HepG2 (cell line): ENCODE measurements around the gene ZNF844. TPM values are rescaled to one million over a fixed set of nuclear protein-coding genes. Genes with fewer than 3 reads are reported as not detected.
"Not testable (repeated sequence)": the region's sequence is repeated elsewhere in the genome, so short reads cannot be mapped to it uniquely, and the experiment has no call there.

Experiments used
- ATAC-seq: fragments of 200-7000 bp; cut with Tn5 transposase; 3 replicates; pipeline ENCODE4 v1.9.1; 2020; ENCODE audit warnings: mild to moderate bottlenecking, moderate library complexity
- BruUV-seq: library from RNA; stranded (reverse); fragments of 400-500 nt; replicated peaks from 2 replicates; lab custom pipeline; 2021; lab: Mats Ljungman, UMichigan
- CTCF ChIA-PET: fragments of 300-600 bp; formaldehyde crosslinking; extraction: SDS; loops from one replicate; lab custom pipeline; 2021; ENCODE audit warnings: low total read pairs, inconsistent platforms, low intra/inter-chr PET ratio; lab: Yijun Ruan, JAX
- POLR2A ChIA-PET: fragments of 350-600 bp; sonication (Branson Sonifier 250); formaldehyde crosslinking; loops from one replicate; lab custom pipeline; 2020; ENCODE audit warnings: antibody characterized with exemption, inconsistent platforms; lab: Yijun Ruan, JAX
- DNase-seq: peaks from one replicate; pipeline ENCODE4 v3.0.0-alpha.2; 2015; ENCODE audit warnings: low spot score
- FAIRE-seq: peaks from 3 replicates; lab custom pipeline; 2011; peaks lifted over from hg19 to GRCh38; lab: Jason Lieb, UNC
- H2AFZ ChIP-seq: one replicate; pipeline ENCODE4 v1.6.1; 2011; ENCODE audit warnings: low read length, inconsistent platforms
- H3K27ac ChIP-seq: fragments of 300-600 bp; 3 replicates; pipeline ENCODE4 v1.8.0; 2011; ENCODE audit warnings: mixed run types, mild to moderate bottlenecking, mixed read lengths, low read length, inconsistent platforms; ENCODE audit not compliant: insufficient read depth; ENCODE audit errors: extremely low read length
- H3K27me3 ChIP-seq, 2 experiments: fragments of 200-600 bp in 1 of 2; 2 replicates in 1 of 2; 3 replicates in 1 of 2; pipeline versions ENCODE4 v1.6.0 to v1.8.0; 2011; ENCODE audit warnings: low read length in 2 of 2, mild to moderate bottlenecking in 2 of 2, moderate library complexity in 2 of 2, inconsistent platforms in 1 of 2; ENCODE audit not compliant: insufficient read depth in 2 of 2, control insufficient read depth in 1 of 2
- H3K36me3 ChIP-seq, 2 experiments: fragments of 200-600 bp in 1 of 2; replicated peaks in 1 of 2; 2 replicates in 1 of 2; 3 replicates in 1 of 2; pipeline versions ENCODE4 v1.5.1 to v1.8.0; 2011; ENCODE audit warnings: low read length in 2 of 2, inconsistent platforms in 1 of 2; ENCODE audit not compliant: insufficient read depth in 2 of 2, control insufficient read depth in 1 of 2
- H3K4me1 ChIP-seq: 2 replicates; pipeline ENCODE4 v1.5.1; 2012; ENCODE audit warnings: low read length, inconsistent platforms; ENCODE audit not compliant: insufficient read depth
- H3K4me2 ChIP-seq: 2 replicates; pipeline ENCODE4 v1.6.0; 2011; ENCODE audit warnings: low read depth, low read length, inconsistent platforms
- H3K4me3 ChIP-seq, 3 experiments: fragments of 200-600 bp in 1 of 3; sonication (generic), shearing (Covaris generic) in 1 of 3; replicated peaks in 1 of 3; 2 replicates each; pipeline ENCODE4 v1.5.1; 2011 to 2016; ENCODE audit warnings: low read length in 3 of 3, inconsistent platforms in 2 of 3, low read depth in 2 of 3, mild to moderate bottlenecking in 2 of 3, control low read depth in 1 of 3, mixed read lengths in 1 of 3; ENCODE audit not compliant: insufficient read depth in 1 of 3
- H3K79me2 ChIP-seq: one replicate; pipeline ENCODE4 v1.6.1; 2011; ENCODE audit warnings: low read length, inconsistent platforms; ENCODE audit not compliant: insufficient read depth
- H3K9ac ChIP-seq: 2 replicates; pipeline ENCODE4 v1.6.0; 2011; ENCODE audit warnings: mild to moderate bottlenecking, low read depth, low read length, inconsistent platforms; ENCODE audit not compliant: insufficient read depth
- H3K9me3 ChIP-seq: 2 replicates; pipeline ENCODE4 v1.5.1; 2012; ENCODE audit warnings: mild to moderate bottlenecking, low read length
- H4K20me1 ChIP-seq: 2 replicates; pipeline ENCODE4 v1.6.0; 2011; ENCODE audit warnings: inconsistent platforms, mild to moderate bottlenecking, low read length, moderate library complexity; ENCODE audit not compliant: insufficient read depth
- BCL6 ChIP-seq: IDR thresholded peaks from 2 replicates; pipeline ENCODE4 v1.6.1; 2016; ENCODE audit warnings: missing genetic modification reagents, missing compliant biosample characterization
- EEA1 ChIP-seq: sonication (generic); formaldehyde crosslinking; IDR thresholded peaks from 2 replicates; pipeline ENCODE4 v1.5.1; 2020; ENCODE audit warnings: mild to moderate bottlenecking, missing genetic modification reagents, borderline replicate concordance
- FOXO1 ChIP-seq: sonication (generic); formaldehyde crosslinking; IDR thresholded peaks from 2 replicates; pipeline ENCODE4 v1.4.0; 2020; ENCODE audit warnings: missing genetic modification reagents
- MTF1 ChIP-seq: sonication (generic); formaldehyde crosslinking; IDR thresholded peaks from 2 replicates; pipeline ENCODE4 v1.5.0; 2020; ENCODE audit warnings: missing genetic modification reagents
- POLR2A ChIP-seq, 2 experiments: IDR thresholded peaks; 2 replicates each; pipeline ENCODE4 v1.6.1; 2011; ENCODE audit warnings: low read depth in 2 of 2, low read length in 2 of 2, mild to moderate bottlenecking in 1 of 2, moderate library complexity in 1 of 2; ENCODE audit not compliant: insufficient read depth in 1 of 2
- SYNCRIP ChIP-seq: fragments of 200-400 bp; formaldehyde crosslinking; IDR thresholded peaks from 2 replicates; pipeline ENCODE4 v1.6.1; 2018; ENCODE audit warnings: mild to moderate bottlenecking, low read depth, low read length; ENCODE audit not compliant: insufficient read depth
- WGBS: methylation state at CpG from one replicate; pipeline ENCODE4 v1.1.6; 2017; ENCODE audit warnings: low lambda C conversion rate; 5-methylcytosine and 5-hydroxymethylcytosine counted together
- in situ Hi-C: cut with HindIII; loops from 2 replicates; pipeline ENCODE4 v1.10.0; 2017; ENCODE audit warnings: low pct_unique_long_range_greater_than_20kb; ENCODE audit not compliant: extremely low pct_ligation_motif_present
- intact Hi-C: fragments of 100-400 bp; cut with micrococcal nuclease; formaldehyde crosslinking; loops from one replicate; pipeline ENCODE4 v1.10.0; 2022; ENCODE audit not compliant: unreplicated experiment
- polyA plus RNA-seq, 8 experiments: library from polyadenylated mRNA; depleted of rRNA in 3 of 8; stranded (reverse) in 7 of 8; unstranded in 1 of 8; fragments of >200 nt; fragmentation: Illumina TruSeq in 4 of 8; extraction: Trizol in 4 of 8; gene quantifications; 2 replicates each; pipeline versions ENCODE4 v1.2.1 to v1.2.3, GENCODE V29; 2011 to 2016; ENCODE audit warnings: low read depth in 4 of 8, missing spikeins in 1 of 8, mixed read lengths in 1 of 8; ENCODE audit not compliant: insufficient read depth in 1 of 8
- total RNA-seq, 5 experiments: library from RNA; depleted of rRNA; stranded (reverse); fragments of >200 nt; fragmentation: Illumina TruSeq; extraction: Trizol; gene quantifications; 2 replicates each; pipeline ENCODE4 v1.2.3, GENCODE V29; 2016; ENCODE audit warnings: low read depth in 1 of 5
- TF ChIP-seq, protein P1 (sequence below): sonication (generic); formaldehyde crosslinking; IDR thresholded peaks from 2 replicates; pipeline ENCODE4 v1.4.0; 2020; ENCODE audit warnings: missing genetic modification reagents; ENCODE audit errors: not compliant biosample characterization
- TF ChIP-seq, protein P2 (sequence below): IDR thresholded peaks from 2 replicates; pipeline ENCODE4 v1.6.1; 2016; ENCODE audit warnings: low read depth, borderline replicate concordance
- TF ChIP-seq, protein P3 (sequence below), 2 experiments: fragments of 450-650 bp in 1 of 2; sonication (generic) in 1 of 2; formaldehyde crosslinking; IDR thresholded peaks; 2 replicates each; pipeline versions ENCODE4 v1.5.0 to v1.8.0; 2020 to 2022; ENCODE audit warnings: mild to moderate bottlenecking in 1 of 2, missing genetic modification reagents in 1 of 2

The ZNF844 gene
- total and polyA plus RNA-seq, 2 of the 13 experiments (the other 11 are each of a cell fraction or from before 2014, with no cell fraction given) = 1.0 to 3.2 TPM

DNA sequence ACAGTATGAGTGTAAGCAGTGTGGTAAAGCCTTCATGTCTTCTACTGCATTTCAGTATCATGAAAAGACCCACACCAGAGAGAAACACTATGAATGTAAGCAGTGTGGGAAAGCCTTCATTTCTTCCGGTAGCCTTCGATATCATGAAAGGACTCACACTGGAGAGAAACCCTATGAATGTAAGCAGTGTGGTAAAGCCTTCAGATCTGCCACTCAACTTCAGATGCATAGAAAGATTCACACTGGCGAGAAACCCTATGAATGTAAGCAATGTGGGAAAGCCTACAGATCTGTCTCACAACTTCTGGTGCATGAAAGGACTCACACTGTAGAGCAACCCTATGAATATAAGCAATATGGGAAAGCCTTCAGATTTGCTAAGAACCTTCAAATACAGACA, 12.8 kb downstream of the ZNF844 start:
- ATAC-seq = no peak
- H3K4me3 ChIP-seq = no peak overlapping the region
- H3K9ac ChIP-seq = no peak overlapping the region
- peaks cover 27% of the 10 kb centered on the region for H3K9me3 ChIP-seq
- WGBS = 82% methylated on average over 3 of the region's 3 CpGs
- intact Hi-C loops = no loop called here
- H3K36me3 ChIP-seq = peaks cover 2 to 20% of the 10 kb centered on the region in 2 experiments; a peak in 3 of 5 replicates
- no peak overlapping the region for H2AFZ ChIP-seq
- CTCF ChIA-PET = no interaction called here
- TF ChIP-seq BCL6 (CRISPR knock-in tag) = no peak
- TF ChIP-seq, protein P1, sequence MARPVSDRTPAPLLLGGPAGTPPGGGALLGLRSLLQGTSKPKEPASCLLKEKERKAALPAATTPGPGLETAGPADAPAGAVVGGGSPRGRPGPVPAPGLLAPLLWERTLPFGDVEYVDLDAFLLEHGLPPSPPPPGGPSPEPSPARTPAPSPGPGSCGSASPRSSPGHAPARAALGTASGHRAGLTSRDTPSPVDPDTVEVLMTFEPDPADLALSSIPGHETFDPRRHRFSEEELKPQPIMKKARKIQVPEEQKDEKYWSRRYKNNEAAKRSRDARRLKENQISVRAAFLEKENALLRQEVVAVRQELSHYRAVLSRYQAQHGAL (CRISPR knock-in tag) = no peak
- TF ChIP-seq, protein P2, sequence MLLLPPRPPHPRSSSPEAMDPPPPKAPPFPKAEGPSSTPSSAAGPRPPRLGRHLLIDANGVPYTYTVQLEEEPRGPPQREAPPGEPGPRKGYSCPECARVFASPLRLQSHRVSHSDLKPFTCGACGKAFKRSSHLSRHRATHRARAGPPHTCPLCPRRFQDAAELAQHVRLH = no peak
- no peak for TF ChIP-seq FOXO1 (CRISPR knock-in tag)
- TF ChIP-seq POLR2A (IDR thresholded peaks at IDR 0.05; ENCODE audit: insufficient read depth in 1 of 2, low read depth in 2 of 2, low read length in 2 of 2) = no peak
- no peak for TF ChIP-seq EEA1 (CRISPR knock-in tag)
- TF ChIP-seq SYNCRIP = no peak
- TF ChIP-seq MTF1 (CRISPR knock-in tag) = no peak
- TF ChIP-seq, all 625 proteins: peak for 0
- Histone ChIP-seq H3K4me2 (no peak overlapping the region), H3K27me3 (no peaks in the 10 kb centered on the region), H3K4me1 (no peaks in the 10 kb centered on the region), H4K20me1 (no peaks in the 10 kb centered on the region), H3K79me2 (no peaks in the 10 kb centered on the region), H3K27ac (no peak overlapping the region)
- DNase-seq = no peak
- in situ Hi-C loops = no loop called here
- no peak for FAIRE-seq
- POLR2A ChIA-PET = no interaction called here
- BruUV-seq = no TSS peak

DNA sequence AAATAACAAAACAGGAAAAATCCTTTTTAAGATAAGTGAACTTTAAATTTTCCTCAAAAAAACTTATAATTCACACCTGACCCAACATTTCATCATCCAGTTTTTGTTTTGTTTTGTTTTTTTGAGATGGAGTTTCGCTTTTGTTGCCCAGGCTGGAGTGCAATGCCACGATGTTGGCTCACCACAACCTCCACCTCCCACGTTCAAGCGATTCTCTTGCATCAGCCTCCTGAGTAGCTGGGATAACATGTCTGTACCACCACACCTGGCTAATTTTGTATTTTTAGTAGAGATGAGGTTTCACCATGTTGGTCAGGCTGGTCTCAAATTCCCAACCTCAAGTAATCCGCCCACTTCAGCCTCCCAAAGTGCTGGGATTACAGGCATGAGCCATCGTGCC, 18.8 kb downstream of the ZNF844 start:
- H3K4me3 ChIP-seq, H3K4me1 ChIP-seq, H3K4me2 ChIP-seq, POLR2A ChIA-PET, H2AFZ ChIP-seq, H3K27me3 ChIP-seq, FAIRE-seq, intact Hi-C loops, DNase-seq, H3K27ac ChIP-seq, CTCF ChIA-PET, H3K79me2 ChIP-seq, H3K9me3 ChIP-seq, ATAC-seq, H3K9ac ChIP-seq, BruUV-seq, in situ Hi-C loops, H4K20me1 ChIP-seq, H3K36me3 ChIP-seq: not testable (repeated sequence)
- TF ChIP-seq, protein P3, sequence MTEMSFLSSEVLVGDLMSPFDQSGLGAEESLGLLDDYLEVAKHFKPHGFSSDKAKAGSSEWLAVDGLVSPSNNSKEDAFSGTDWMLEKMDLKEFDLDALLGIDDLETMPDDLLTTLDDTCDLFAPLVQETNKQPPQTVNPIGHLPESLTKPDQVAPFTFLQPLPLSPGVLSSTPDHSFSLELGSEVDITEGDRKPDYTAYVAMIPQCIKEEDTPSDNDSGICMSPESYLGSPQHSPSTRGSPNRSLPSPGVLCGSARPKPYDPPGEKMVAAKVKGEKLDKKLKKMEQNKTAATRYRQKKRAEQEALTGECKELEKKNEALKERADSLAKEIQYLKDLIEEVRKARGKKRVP (CRISPR knock-in tag; IDR thresholded peaks at IDR 0.05) = peak in 1 of 2 experiments; percentile 65; a peak in 2 of 4 replicates
- WGBS = 26% methylated on average over 6 of the region's 6 CpGs
